SK-N-SH (cell line): ENCODE data around the gene GALNT1. TPM values are rescaled to one million over a fixed set of nuclear protein-coding genes. Genes with fewer than 3 reads are reported as not detected.

Experiments
- CTCF ChIA-PET: fragments of 300-600, 350-600 bp; formaldehyde crosslinking; extraction: SDS; loops from one replicate; lab custom pipeline; 2021; lab: Yijun Ruan, JAX
- POLR2A ChIA-PET: fragments of 350-600 bp; sonication (Branson Sonifier 250); formaldehyde crosslinking; extraction: SDS; loops from one replicate; lab custom pipeline; 2020; ENCODE audit warnings: antibody characterized with exemption, inconsistent platforms; lab: Yijun Ruan, JAX
- DNase-seq: peaks from one replicate; pipeline ENCODE4 v3.0.0; 2012
- H2AFZ ChIP-seq: fragments of 200-600 bp; sonication (generic); 2 replicates; pipeline ENCODE4 v1.8.1; 2016; ENCODE audit warnings: antibody characterized with exemption, mild to moderate bottlenecking, low read depth
- H3F3A ChIP-seq: fragments of 200-600 bp; sonication (generic); replicated peaks from 2 replicates; pipeline ENCODE3; 2016; ENCODE audit warnings: antibody characterized with exemption, mild to moderate bottlenecking; ENCODE audit not compliant: insufficient read depth
- H3K27ac ChIP-seq, 2 experiments: fragments of 200-500 bp in 1 of 2; fragments of 200-600 bp in 1 of 2; sonication (Bioruptor generic) in 1 of 2; sonication (generic), shearing (Covaris generic) in 1 of 2; 2 replicates each; pipeline versions ENCODE4 v1.5.1 to v1.6.1; 2014 to 2016; ENCODE audit warnings: low read depth in 2 of 2, inconsistent platforms in 1 of 2, low read length in 1 of 2, mild to moderate bottlenecking in 1 of 2, mixed read lengths in 1 of 2
- H3K27me3 ChIP-seq: fragments of 200-600 bp; sonication (generic), shearing (Covaris generic); 2 replicates; pipeline ENCODE4 v1.6.1; 2016; ENCODE audit warnings: mixed run types; ENCODE audit not compliant: insufficient read depth
- H3K36me3 ChIP-seq, 2 experiments: fragments of 200-500 bp in 1 of 2; fragments of 200-600 bp in 1 of 2; sonication (Bioruptor generic) in 1 of 2; sonication (generic) in 1 of 2; replicated peaks in 1 of 2; 2 replicates each; pipeline versions ENCODE3 to v1.5.1; 2014 to 2016; ENCODE audit warnings: low read length in 1 of 2, mild to moderate bottlenecking in 1 of 2; ENCODE audit not compliant: insufficient read depth in 2 of 2, control insufficient read depth in 1 of 2
- H3K4me1 ChIP-seq, 2 experiments: fragments of 200-500 bp in 1 of 2; fragments of 200-600 bp in 1 of 2; sonication (Bioruptor generic) in 1 of 2; sonication (generic), shearing (Covaris generic) in 1 of 2; 2 replicates each; pipeline versions ENCODE4 v1.5.1 to v1.6.1; 2014 to 2016; ENCODE audit warnings: low read depth in 1 of 2, low read length in 1 of 2, mixed run types in 1 of 2; ENCODE audit not compliant: insufficient read depth in 2 of 2, control insufficient read depth in 1 of 2
- H3K4me2 ChIP-seq: fragments of 200-600 bp; sonication (generic), shearing (Covaris generic); 2 replicates; pipeline ENCODE4 v1.6.1; 2017; ENCODE audit warnings: mixed run types
- H3K4me3 ChIP-seq, 2 experiments: fragments of 200-500 bp in 1 of 2; fragments of 200-600 bp in 1 of 2; sonication (Bioruptor generic) in 1 of 2; sonication (generic), shearing (Covaris generic) in 1 of 2; 2 replicates each; pipeline versions ENCODE4 v1.5.1 to v1.8.1; 2014 to 2016; ENCODE audit warnings: low read depth in 2 of 2, inconsistent platforms in 1 of 2, low read length in 1 of 2, mild to moderate bottlenecking in 1 of 2, mixed read lengths in 1 of 2, moderate library complexity in 1 of 2
- H3K79me2 ChIP-seq: fragments of 200-600 bp; sonication (generic); 2 replicates; pipeline ENCODE4 v1.8.1; 2017; ENCODE audit warnings: mild to moderate bottlenecking; ENCODE audit not compliant: insufficient read depth
- H3K9ac ChIP-seq: fragments of 200-600 bp; sonication (generic); 2 replicates; pipeline ENCODE4 v1.6.1; 2017; ENCODE audit warnings: mixed run types
- H3K9me2 ChIP-seq: fragments of 200-600 bp; sonication (generic); 2 replicates; pipeline ENCODE4 v1.6.1; 2017; ENCODE audit warnings: mixed run types
- H3K9me3 ChIP-seq: fragments of 200-600 bp; sonication (generic); 2 replicates; pipeline ENCODE4 v1.6.1; 2017; ENCODE audit warnings: mixed run types, mild to moderate bottlenecking, moderate library complexity
- H4K20me1 ChIP-seq: fragments of 200-600 bp; sonication (generic); 2 replicates; pipeline ENCODE4 v1.6.1; 2017; ENCODE audit warnings: mild to moderate bottlenecking, mixed run types; ENCODE audit not compliant: insufficient read depth
- EP300 ChIP-seq, 2 experiments: IDR thresholded peaks; 2 replicates each; pipeline versions ENCODE4 v1.4.0 to v1.6.1; 2012; ENCODE audit warnings: borderline replicate concordance in 1 of 2, low read depth in 1 of 2, low read length in 1 of 2
- EZH2phosphoT487 ChIP-seq: fragments of 200-600 bp; sonication (generic); IDR thresholded peaks from 2 replicates; pipeline ENCODE4 v1.6.1; 2017; ENCODE audit warnings: low read depth, mixed run types, mild to moderate bottlenecking, antibody characterized with exemption, moderate library complexity, borderline replicate concordance
- FOSL2 ChIP-seq: IDR thresholded peaks from 2 replicates; pipeline ENCODE4 v1.4.0; 2012; ENCODE audit warnings: low read depth, mild to moderate bottlenecking, moderate library complexity, borderline replicate concordance
- GABPA ChIP-seq: IDR thresholded peaks from 2 replicates; pipeline ENCODE4 v1.4.0; 2012; ENCODE audit warnings: low read depth, mild to moderate bottlenecking
- GATA2 ChIP-seq: sonication (generic); formaldehyde crosslinking; IDR thresholded peaks from 2 replicates; pipeline ENCODE4 v1.5.0; 2020; ENCODE audit warnings: mild to moderate bottlenecking, missing genetic modification reagents
- JUND ChIP-seq: IDR thresholded peaks from 2 replicates; pipeline ENCODE4 v1.4.0; 2012
- MAX ChIP-seq: IDR thresholded peaks from 2 replicates; pipeline ENCODE4 v1.4.0; 2012; ENCODE audit warnings: low read depth
- MEF2A ChIP-seq: IDR thresholded peaks from 2 replicates; pipeline ENCODE4 v1.4.0; 2012; ENCODE audit warnings: low read depth, borderline replicate concordance
- MXI1 ChIP-seq: IDR thresholded peaks from 2 replicates; pipeline ENCODE4 v1.6.1; 2012; ENCODE audit warnings: mild to moderate bottlenecking, low read depth, low read length, improper control_type of control experiment
- REST ChIP-seq: IDR thresholded peaks from 2 replicates; pipeline ENCODE4 v1.6.1; 2012; ENCODE audit warnings: mild to moderate bottlenecking, low read depth, low read length, moderate library complexity
- RXRA ChIP-seq: IDR thresholded peaks from 2 replicates; pipeline ENCODE4 v1.4.0; 2012; ENCODE audit warnings: low read depth, mild to moderate bottlenecking, borderline replicate concordance
- TAF1 ChIP-seq: IDR thresholded peaks from 2 replicates; pipeline ENCODE4 v1.6.1; 2012; ENCODE audit warnings: low read depth, mild to moderate bottlenecking, low read length, moderate library complexity, borderline replicate concordance
- TCF12 ChIP-seq: IDR thresholded peaks from 2 replicates; pipeline ENCODE4 v1.4.0; 2012
- WGBS: methylation state at CpG from one replicate; pipeline ENCODE4 v1.1.6; 2017; ENCODE audit warnings: low lambda C conversion rate; 5-methylcytosine and 5-hydroxymethylcytosine counted together
- polyA plus RNA-seq, 3 experiments: library from polyadenylated mRNA; depleted of rRNA; stranded (reverse); fragments of >200 nt; gene quantifications; 2 replicates each; pipeline ENCODE4 v1.2.3, GENCODE V29; 2012
- TF ChIP-seq, protein P1 (sequence below): IDR thresholded peaks from 2 replicates; pipeline ENCODE4 v1.4.0; 2012; ENCODE audit warnings: low read depth, borderline replicate concordance

The GALNT1 gene
- polyA plus RNA-seq, 1 of the 3 experiments (the other 2 are of a cell fraction) = 15.7 TPM

- no peaks in the 10 kb centered on the region for H3K9me3 ChIP-seq
- 0 out of 2 replicates have a peak, but pooled peaks cover 6% of the 10 kb centered on the region for H3K79me2 ChIP-seq
- no peak overlapping the region for H3K9ac ChIP-seq
- no peaks in the 10 kb centered on the region for H3F3A ChIP-seq
- CTCF ChIA-PET = interaction anchor here (1.0 kb wide), 1 partner anchor 15 kb away, joined by 3 read pairs; no protein-coding TSS in a partner anchor
- no peaks in the 10 kb centered on the region for H3K9me2 ChIP-seq
- DNase-seq = no peak
- H3K27ac ChIP-seq = peak overlapping the region in 1 of 2 experiments; percentile 86; a peak in 1 of 4 replicates
- H3K27me3 ChIP-seq = no peaks in the 10 kb centered on the region
- no peaks in the 10 kb centered on the region for H3K36me3 ChIP-seq
- H3K4me2 ChIP-seq = no peak overlapping the region
- POLR2A ChIA-PET = no interaction called here
- H4K20me1 ChIP-seq = no peaks in the 10 kb centered on the region
- no peak overlapping the region for H3K4me3 ChIP-seq
- H3K4me1 ChIP-seq = peaks cover 0 to 16% of the 10 kb centered on the region in 2 experiments; a peak in 3 of 4 replicates
- TF ChIP-seq GABPA (no peak), TAF1 (no peak), JUND (no peak), EZH2phosphoT487 (no peak), MXI1 (no peak), RXRA (no peak), MEF2A (no peak), EP300 (IDR thresholded peaks at IDR 0.05; ENCODE audit: borderline replicate concordance in 1 of 2, low read depth in 1 of 2, low read length in 1 of 2) (no peak)
- no peak overlapping the region for H2AFZ ChIP-seq
Observed at GRCh38 chr18:35633761-35634160, 52.2 kb downstream of the GALNT1 start.

DNA sequence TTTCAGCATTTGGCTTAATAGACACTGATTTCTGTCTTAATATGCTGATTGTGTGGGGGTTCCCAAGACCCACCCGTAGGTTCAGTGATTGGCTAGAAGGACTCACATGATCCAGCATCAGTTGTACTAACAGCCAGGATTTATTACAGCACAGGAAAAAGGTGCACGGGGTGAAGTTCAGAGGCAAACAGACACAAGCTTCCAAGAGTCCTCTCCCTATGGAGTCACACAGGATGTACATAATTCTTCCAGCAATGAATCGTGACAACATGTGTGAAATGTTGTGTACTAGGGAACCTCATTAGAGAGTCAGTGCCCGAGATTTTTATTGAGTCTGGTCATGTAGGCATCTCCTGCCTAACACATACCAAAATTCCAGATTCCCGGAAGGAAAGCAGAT, 52.8 kb downstream of the GALNT1 start:
- DNase-seq = peak; percentile 24
- no peaks in the 10 kb centered on the region for H3K36me3 ChIP-seq
- peak overlapping the region in 1 of 2 experiments; percentile 86; a peak in 3 of 4 replicates for H3K27ac ChIP-seq
- H3K4me2 ChIP-seq = peak overlapping the region; percentile 1; the same call in 1 of the 2 replicates
- no peaks in the 10 kb centered on the region for H3K9me3 ChIP-seq
- H3K9ac ChIP-seq = no peak overlapping the region
- H3K9me2 ChIP-seq = no peaks in the 10 kb centered on the region
- ChIA-PET POLR2A (no interaction called here), CTCF (interaction anchor here (1.0 kb wide), 1 partner anchor 15 kb away, joined by 3 read pairs; no protein-coding TSS in a partner anchor)
- H3F3A ChIP-seq = no peaks in the 10 kb centered on the region
- H3K27me3 ChIP-seq = no peaks in the 10 kb centered on the region
- no peak overlapping the region for H3K4me3 ChIP-seq
- 56% methylated on average over 5 of the region's 5 CpGs for WGBS
- H3K4me1 ChIP-seq = peaks cover 0 to 16% of the 10 kb centered on the region in 2 experiments; a peak in 3 of 4 replicates
- H2AFZ ChIP-seq = no peak overlapping the region
- H3K79me2 ChIP-seq = 0 out of 2 replicates have a peak, but pooled peaks cover 6% of the 10 kb centered on the region
- H4K20me1 ChIP-seq = no peaks in the 10 kb centered on the region
- TF ChIP-seq TCF12 = no peak
- no peak for TF ChIP-seq REST
- TF ChIP-seq JUND = no peak
- TF ChIP-seq MAX = no peak
- TF ChIP-seq, protein P1, sequence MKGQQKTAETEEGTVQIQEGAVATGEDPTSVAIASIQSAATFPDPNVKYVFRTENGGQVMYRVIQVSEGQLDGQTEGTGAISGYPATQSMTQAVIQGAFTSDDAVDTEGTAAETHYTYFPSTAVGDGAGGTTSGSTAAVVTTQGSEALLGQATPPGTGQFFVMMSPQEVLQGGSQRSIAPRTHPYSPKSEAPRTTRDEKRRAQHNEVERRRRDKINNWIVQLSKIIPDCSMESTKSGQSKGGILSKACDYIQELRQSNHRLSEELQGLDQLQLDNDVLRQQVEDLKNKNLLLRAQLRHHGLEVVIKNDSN = peak; percentile 36; the same call in 1 of the 2 replicates
- TF ChIP-seq GATA2 (CRISPR knock-in tag) = no peak
- TF ChIP-seq FOSL2 = no peak
- TF ChIP-seq, all 33 proteins: peak for 1
